ENCODE results near the gene ADRM1.

ADRM1 gene

GRCh38 chr20:62297449-62298227 is 5.2 kb upstream of the ADRM1 start:
- FAIRE-seq = no peak
- no peak for DNase-seq (ENCODE audit: low spot score)

DNA sequence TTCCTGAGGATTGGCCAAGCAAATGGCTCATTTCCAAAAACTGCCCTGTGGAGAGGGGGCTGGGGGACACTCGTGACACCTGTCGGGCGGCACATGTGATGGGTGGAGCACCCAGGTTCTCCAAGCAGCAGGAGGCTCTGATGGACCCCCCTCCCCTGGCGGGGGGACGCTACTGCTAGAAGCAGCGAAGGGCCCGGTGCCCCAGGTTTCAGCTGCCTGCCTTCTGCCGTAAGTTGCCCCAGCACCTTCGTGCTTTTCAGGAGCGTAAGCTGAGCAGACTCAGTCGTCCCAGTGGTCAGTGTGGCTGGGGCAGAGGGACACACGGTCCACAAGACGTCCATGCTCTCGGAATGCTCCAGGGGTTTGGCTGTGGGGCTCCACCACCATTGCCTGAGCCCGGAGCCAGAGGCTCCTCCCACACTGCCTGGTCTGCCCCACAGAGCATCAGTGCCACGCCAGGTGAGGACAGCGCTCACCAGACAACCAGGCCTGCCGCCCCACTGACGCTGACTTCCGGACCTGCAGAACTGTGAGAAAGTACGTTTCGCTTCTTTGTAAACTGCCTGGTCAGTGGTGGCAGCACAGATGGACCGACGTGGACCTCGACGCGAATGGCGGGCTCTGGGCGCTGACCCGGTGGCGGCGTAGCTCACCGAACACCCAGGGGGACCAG is 4.1 kb upstream of the ADRM1 start:
- FAIRE-seq (no peak), DNase-seq (ENCODE audit: low spot score) (no peak)

DNA sequence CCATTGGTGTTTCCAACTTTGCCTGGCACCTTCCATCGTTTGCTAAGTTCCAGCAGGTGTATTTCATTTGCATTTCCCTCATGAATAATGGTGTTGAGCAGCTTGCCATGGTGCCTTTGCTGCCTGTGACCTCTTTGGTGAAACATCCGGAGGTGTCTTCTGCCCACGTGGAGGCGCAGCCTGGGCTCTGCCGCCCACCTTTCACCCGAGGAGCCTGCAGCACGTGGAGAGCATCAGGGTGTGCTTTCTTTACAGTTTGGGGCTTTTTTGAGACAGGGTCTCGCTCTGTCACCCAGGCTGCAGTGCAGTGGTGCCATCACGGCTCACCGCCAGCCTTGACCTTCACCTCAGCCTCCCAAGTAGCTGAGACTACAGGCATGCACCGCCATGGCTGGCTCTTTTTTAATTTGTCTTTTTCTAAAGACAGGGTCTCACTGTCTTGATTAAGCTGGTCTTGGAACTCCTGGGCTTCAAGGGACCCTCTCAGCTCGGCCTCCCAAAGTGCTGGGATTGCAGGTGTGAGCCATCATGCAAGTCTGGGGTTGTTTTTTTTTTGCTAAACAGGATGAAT is 3.0 kb upstream of the ADRM1 start:
- no peak for FAIRE-seq
- no peak for DNase-seq (ENCODE audit: low spot score)

- no peak for FAIRE-seq
Measured at GRCh38 chr20:62300319-62300718, 2.5 kb upstream of the ADRM1 start.

DNA sequence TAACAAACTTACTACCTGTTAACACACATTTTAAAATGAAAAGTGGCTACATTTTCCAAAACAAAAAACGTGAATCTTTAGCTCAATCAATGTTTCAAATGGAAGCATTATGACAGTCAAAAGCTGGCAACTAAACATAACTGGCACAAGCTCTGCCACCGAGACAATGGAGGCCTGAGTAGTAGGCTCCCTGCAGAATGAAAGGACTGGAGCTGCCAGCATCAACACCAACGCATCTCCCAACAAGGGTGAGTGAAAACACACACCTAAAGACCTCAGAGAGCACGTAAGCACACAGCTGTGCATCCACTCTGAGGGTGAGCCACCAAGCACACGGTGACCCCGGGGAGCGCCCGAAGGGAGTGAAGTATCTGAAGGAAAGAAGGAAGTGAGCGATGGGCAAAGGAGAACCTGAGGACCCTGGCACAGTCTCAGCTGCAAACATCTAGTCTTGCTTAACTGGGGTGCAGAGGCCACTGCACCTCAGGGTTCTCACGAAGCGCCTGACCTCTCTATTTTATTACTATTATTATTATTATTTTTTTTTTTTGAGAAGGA is 1.6 kb upstream of the ADRM1 start:
- no peak for FAIRE-seq

More at GRCh38 chr20:62300319-62300718, 2.5 kb upstream of the ADRM1 start:
- DNase-seq (ENCODE audit: low spot score) = no peak

GRCh38 chr20:62301773-62302340 is 940 bp upstream of the ADRM1 start:
- FAIRE-seq = peak; percentile 70

More for the DNA sequence above, 1.6 kb upstream of the ADRM1 start:
- DNase-seq (ENCODE audit: low spot score) = no peak

GRCh38 chr20:62303062-62303339 is 204 bp downstream of the ADRM1 start:
- DNase-seq (ENCODE audit: low spot score) (no peak), FAIRE-seq (no peak)

More at GRCh38 chr20:62301773-62302340, 940 bp upstream of the ADRM1 start:
- peak; percentile 94 for DNase-seq (ENCODE audit: low spot score)

DNA sequence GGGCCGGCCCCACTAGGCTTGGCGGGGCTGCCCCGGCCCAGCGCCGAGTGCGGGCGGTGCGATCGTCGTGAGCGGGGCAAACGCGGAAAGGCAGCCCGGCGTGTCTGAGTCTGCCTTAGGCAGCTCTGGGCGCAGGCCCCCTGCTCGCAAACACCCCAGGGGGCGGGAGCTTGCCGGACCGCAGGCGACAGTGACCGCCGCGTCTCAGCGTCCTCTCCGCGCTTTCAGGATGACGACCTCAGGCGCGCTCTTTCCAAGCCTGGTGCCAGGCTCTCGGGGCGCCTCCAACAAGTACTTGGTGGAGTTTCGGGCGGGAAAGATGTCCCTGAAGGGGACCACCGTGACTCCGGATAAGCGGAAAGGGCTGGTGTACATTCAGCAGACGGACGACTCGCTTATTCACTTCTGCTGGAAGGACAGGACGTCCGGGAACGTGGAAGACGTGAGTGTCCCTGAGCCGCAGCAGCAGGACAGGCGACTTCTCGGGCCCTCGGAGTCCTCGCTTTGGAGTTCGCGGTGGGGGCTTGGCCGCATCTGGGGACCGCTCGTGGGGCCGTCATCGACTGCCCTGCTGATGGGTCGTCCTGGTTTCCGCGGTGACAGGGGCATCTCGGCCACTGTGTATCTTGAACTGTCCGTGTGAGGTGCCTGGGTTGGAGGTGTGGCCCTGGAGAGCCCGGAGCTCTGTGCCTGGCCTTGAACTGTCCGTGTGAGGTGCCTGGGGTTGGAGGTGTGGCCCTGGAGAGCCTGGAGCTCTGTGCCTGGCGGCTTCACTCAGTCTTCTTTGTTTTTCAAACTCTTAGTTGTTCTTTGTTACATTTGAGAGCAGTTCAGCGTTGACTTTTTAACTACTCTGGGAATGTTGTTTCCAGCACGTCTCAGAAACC is 786 bp downstream of the ADRM1 start:
- peak; percentile 14 for DNase-seq (ENCODE audit: low spot score)
- FAIRE-seq = no peak

DNA sequence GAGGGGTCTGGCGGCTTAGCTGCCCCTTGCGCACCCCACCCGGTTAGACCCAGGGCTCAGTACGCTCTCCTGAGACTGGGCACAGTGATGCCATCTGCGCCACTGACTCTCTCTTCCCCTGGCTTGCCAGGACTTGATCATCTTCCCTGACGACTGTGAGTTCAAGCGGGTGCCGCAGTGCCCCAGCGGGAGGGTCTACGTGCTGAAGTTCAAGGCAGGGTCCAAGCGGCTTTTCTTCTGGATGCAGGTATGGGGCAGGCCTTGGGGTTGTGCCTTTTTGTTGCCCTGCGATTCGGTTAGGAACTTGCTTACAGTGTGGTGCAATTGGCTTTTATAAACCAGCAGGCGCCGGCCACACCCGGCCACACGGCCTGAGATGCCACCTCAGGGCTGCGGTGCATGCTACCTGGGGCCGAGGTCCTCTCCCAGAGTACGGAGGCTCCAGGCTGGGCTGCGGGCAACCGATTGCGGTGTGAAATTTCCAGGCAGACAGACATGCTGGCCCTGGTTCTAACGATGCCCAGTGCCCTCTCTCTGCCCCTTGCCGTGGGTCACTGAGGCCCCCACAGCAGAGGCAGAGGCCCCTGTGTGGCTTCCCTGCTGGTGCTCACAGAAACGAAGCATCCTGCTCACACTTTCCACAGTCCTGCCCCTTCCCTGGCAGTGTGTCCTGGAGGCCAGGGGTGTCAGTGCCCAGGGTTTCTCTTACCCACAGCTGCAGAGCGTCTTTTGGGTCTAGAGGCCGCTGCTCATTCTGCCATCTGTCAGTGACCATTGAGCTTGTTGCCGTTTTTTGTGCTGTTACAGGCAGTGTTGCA is 1.7 kb downstream of the ADRM1 start:
- DNase-seq (ENCODE audit: low spot score) = no peak
- no peak for FAIRE-seq

DNA sequence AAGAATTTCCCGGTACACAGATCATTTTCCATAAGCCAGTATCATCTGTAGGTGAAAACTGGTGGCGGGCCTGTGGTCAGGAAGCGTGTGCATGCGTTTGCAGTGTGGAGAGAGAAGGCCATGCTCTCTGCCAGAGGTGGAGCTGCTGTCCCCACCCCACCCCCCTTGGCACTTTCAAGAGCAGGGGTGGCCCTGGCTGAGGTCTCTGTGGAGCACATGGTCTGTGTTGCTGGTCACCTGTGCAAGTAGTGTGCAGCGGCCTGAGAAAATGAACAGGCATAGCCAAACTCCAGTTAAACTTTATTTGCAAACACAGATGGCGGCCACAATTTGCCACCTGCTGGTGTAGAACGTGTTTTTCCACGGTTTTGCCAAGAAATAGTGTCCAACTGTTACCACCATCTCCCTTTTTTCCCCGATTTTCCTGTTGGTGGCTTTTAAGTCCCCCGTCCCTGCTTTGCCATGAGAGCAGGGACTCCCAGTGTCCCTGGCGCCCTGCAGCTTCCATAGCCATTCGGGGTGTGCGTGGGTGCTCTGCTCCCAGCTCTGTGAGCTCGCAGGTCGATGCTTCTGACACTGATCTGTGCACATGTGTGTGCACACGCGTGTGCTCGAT is 2.5 kb downstream of the ADRM1 start:
- FAIRE-seq = no peak
- DNase-seq (ENCODE audit: low spot score) = no peak

GRCh38 chr20:62305765-62306413 is 3.1 kb downstream of the ADRM1 start:
- FAIRE-seq = no peak

DNA sequence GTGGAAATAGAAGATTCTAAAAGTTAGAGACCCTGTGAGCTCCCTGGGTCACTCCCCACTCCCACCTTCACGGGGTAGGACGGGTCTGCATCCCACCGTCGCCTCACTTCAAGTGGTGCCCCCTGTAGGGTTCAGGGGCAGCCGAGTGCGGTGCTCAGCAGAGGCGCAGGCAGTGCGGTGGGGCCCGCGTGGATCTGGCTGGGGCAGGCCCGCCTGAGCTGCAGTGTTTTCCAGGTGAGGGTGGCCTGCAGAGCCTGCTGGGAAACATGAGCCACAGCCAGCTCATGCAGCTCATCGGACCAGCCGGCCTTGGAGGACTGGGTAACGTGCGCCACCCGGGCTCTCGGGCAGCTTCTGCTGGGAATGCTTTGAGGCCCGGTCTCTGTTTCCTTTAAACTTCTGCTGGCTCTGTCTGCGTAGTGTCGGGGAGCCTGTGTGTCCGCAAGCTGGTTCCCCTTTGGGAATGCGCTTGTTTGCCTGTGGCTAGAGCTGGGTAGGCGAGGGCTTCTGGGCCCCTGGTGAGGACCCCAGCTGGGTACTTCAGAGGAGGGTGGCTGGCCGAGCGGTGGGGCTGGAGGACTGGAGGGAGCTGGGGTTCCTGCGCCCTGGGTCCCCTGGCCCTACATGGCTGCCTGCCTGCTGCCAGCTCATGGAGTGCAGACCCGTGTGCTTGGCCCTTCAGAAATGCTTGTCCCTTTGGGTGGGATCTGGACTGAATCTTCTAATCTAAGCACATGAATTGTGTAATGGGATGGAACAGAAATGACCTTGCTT is 3.8 kb downstream of the ADRM1 start:
- FAIRE-seq (no peak), DNase-seq (ENCODE audit: low spot score) (no peak)

More at GRCh38 chr20:62305765-62306413, 3.1 kb downstream of the ADRM1 start:
- DNase-seq (ENCODE audit: low spot score) = no peak

GRCh38 chr20:62307226-62308101 is 4.7 kb downstream of the ADRM1 start:
- DNase-seq (ENCODE audit: low spot score) = no peak
- FAIRE-seq = no peak

- DNase-seq (ENCODE audit: low spot score) (no peak), FAIRE-seq (no peak)
Measured at GRCh38 chr20:62308102-62308822, 5.5 kb downstream of the ADRM1 start.

- DNase-seq (ENCODE audit: low spot score) = no peak
- no peak for FAIRE-seq
Measured at GRCh38 chr20:62309198-62309944, 6.6 kb downstream of the ADRM1 start.

Measured in RCC 7860 (cell line).